A549 treated with DMSO at 1 μM for 4 hours (cell line): Measurements from ENCODE around the gene STYK1. TPM values are rescaled to one million over a fixed set of nuclear protein-coding genes. Genes with fewer than 3 reads are reported as not detected.

Source experiments
- total RNA-seq: library from RNA; stranded (reverse); fragments of 200-300 nt; extraction: Qiagen RNA extraction; gene quantifications from 5 replicates; pipeline ENCODE4 v1.2.3, GENCODE V29; 2022; ENCODE audit warnings: low read depth

Gene STYK1, protein sequence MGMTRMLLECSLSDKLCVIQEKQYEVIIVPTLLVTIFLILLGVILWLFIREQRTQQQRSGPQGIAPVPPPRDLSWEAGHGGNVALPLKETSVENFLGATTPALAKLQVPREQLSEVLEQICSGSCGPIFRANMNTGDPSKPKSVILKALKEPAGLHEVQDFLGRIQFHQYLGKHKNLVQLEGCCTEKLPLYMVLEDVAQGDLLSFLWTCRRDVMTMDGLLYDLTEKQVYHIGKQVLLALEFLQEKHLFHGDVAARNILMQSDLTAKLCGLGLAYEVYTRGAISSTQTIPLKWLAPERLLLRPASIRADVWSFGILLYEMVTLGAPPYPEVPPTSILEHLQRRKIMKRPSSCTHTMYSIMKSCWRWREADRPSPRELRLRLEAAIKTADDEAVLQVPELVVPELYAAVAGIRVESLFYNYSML
- total RNA-seq: 0.14 to 0.54 TPM (median 0.28 TPM) in 5 replicates

DNA sequence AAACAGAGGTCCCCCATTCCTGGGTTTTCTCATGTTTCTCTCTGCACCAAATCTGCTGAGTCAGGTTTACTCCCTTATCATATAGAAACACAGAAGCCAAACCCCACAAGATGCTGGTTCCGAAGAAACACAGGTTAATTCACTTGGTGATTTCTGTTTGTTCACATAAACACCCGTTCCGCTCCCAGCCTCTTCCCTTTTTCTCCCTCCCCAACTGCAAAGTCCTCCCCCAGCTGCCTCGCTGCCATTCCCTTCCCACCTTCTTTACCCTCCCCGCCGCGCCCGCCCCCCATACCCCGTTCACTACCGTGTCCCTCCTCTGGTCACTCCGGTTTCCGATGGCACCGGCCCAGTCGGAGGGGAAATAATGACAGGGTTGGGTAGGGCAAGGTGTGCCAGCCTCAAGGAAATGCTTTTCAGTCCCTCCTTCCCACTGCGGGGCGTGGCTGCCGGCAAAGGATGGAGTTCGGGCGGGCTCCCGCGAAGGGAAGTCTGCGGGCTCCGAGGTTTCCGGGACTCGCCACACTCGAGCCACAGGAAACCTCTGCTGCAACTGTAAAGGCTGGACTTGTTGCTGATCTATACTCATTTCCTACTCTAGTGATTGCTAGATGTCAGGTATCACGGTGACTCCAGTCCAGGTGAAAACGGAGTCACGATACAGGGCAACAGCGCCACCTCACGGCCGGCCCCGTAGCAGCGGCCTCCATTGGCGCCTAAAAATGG lies at the start of gene STYK1:
Gene STYK1, minus strand, starts transcription at position 394 of the 726 bp plus-strand sequence. CDS start 39,434 bp downstream, outside the sequence.

DNA sequence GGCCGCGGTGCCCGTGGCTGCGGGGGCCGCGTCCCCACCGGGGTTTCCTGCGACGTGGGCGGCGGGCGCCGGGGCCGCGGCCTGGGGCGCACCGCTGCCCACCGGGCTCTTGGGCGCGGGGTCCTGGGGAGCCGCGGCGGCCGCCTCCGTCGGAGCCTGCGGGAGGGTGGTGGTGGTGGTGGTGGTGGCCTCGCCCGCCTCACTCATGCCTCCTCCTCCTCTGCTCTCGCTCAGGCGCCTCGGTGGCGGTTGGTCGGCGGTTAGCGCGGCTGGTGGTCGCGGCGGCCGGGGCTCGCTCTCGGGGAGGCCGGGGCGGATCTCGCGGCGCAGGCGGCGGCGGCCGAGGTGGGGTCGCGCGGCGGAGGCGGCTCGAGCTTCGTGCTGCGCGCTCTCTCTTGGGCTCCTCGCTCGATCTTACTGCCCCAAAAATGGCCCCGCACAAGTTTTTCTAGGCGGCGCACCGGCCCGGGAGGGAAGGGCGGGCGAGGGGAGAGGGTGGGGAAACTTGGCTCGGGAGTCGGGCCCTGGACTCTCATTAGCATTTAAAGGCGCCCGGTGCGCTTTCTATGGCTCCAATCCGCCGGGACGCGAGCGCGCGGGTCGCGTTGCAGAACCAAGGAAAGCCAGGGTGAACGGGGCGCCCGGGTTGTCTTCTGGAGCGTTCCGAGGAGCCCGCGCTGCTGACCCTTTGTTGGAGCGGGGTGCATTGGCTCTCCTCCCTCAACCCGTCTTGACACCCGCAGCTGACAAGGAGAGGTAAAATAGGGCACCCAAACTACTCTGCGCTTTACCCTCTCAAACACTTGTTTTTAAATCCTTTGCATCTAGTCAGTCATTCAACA lies 49.3 kb upstream of the STYK1 start, which contains the start of gene YBX3:
Gene YBX3, minus strand, starts transcription at position 419 of the 842 bp plus-strand sequence. Its CDS starts 212 bp downstream, at position 207.

DNA sequence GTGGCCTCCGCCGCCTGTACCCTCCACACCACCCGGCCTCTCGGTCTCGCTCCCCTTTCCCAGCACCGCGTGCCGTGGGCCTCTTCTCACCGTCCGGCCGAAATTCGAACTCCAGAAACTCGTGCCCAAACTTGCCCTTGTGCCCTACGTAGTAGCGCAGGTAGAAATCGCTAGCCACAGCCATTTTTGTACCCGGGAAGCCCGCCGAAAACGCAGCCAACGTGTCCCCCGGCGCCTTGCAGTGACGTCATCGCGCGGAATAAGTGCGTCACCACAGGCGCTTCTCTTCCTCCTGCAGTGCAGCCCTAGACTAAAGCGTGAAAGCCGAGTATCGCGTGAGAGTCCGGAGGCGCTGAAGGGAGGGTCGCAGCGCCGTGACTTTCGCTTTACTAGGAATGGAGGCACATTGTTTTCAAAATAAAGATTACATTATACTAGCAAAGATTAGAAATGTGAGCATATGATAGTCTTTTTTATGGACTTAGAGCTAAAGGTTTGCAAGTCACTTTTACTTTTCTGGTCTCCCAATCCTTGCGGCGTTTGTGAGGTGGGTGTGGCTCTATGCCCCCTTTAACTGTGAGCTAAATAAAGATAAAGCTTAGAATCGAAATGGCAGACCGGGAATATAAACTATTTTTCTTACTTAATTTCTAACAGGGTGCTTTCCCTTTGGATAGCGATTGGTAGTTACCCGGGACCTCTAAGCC lies 60.4 kb downstream of the STYK1 start, which contains the start of gene MAGOHB:
Gene MAGOHB, minus strand, starts transcription at position 261 of the 707 bp plus-strand sequence. Its CDS starts 77 bp downstream, at position 184.

Other genes with a start within 250 kb of the STYK1 start
- 1.2 to 2.0 TPM (median 1.4 TPM) in 5 replicates for gene KLRC2, start 238.0 kb downstream of the STYK1 start, total RNA-seq
- gene KLRC1, start 220.7 kb downstream of the STYK1 start, total RNA-seq: not detected in 5 replicates
- 0.45 to 0.70 TPM (median 0.67 TPM) in 5 replicates for gene EIF2S3B, start 168.2 kb downstream of the STYK1 start, total RNA-seq
- 48.3 to 56.6 TPM (median 52.1 TPM) in 5 replicates for gene MAGOHB, start 60.4 kb downstream of the STYK1 start, total RNA-seq
- gene YBX3, start 49.3 kb upstream of the STYK1 start, total RNA-seq: 260 to 283 TPM (median 272 TPM) in 5 replicates
- gene TAS2R7, start 128.6 kb upstream of the STYK1 start, total RNA-seq: not detected in 5 replicates
- not detected in 5 replicates for gene TAS2R8, start 133.2 kb upstream of the STYK1 start, total RNA-seq
- gene TAS2R9, start 136.1 kb upstream of the STYK1 start, total RNA-seq: not detected in 5 replicates
- 0.09 to 0.13 TPM in 2 of 5 replicates, not detected in the others for gene TAS2R10, start 152.3 kb upstream of the STYK1 start, total RNA-seq
- 1.6 to 3.5 TPM (median 3.1 TPM) in 5 replicates for gene PRR4, start 175.4 kb upstream of the STYK1 start, total RNA-seq
- 1.7 to 4.4 TPM (median 3.3 TPM) in 5 replicates for gene PRH1, start 210.2 kb upstream of the STYK1 start, total RNA-seq
- gene TAS2R13, start 235.5 kb upstream of the STYK1 start, total RNA-seq: not detected in 5 replicates